K562 (cell line): Measurements from ENCODE around the gene ATRN. TPM values are rescaled to one million over a fixed set of nuclear protein-coding genes. Genes with fewer than 3 reads are reported as not detected.

Experiments used
- ATAC-seq: fragments of 200-7000 bp; cut with Tn5 transposase; 3 replicates; pipeline ENCODE4 v1.9.1; 2020; ENCODE audit warnings: moderate library complexity
- BruUV-seq: library from RNA; stranded (reverse); fragments of 400-500 nt; replicated peaks from 2 replicates; lab custom pipeline; 2021; lab: Mats Ljungman, UMichigan
- CTCF ChIA-PET: fragments of 300-600 bp; formaldehyde crosslinking; extraction: SDS; loops from one replicate; lab custom pipeline; 2021; ENCODE audit warnings: low intra/inter-chr PET ratio; lab: Yijun Ruan, JAX
- POLR2A ChIA-PET: fragments of 300-600, 350-650 bp; sonication (Branson Sonifier 250); formaldehyde crosslinking; extraction: SDS; loops from one replicate; lab custom pipeline; 2021; ENCODE audit warnings: antibody characterized with exemption, inconsistent platforms; lab: Yijun Ruan, JAX
- DNase-seq, 4 experiments: peaks; one replicate each; pipeline versions ENCODE4 v3.0.0 to v3.0.0-alpha.2; 2011 to 2018; ENCODE audit warnings: low spot score in 3 of 4, mixed read lengths in 3 of 4; ENCODE audit errors: extremely low read depth in 1 of 4
- FAIRE-seq: peaks from 2 replicates; lab custom pipeline; 2011; peaks lifted over from hg19 to GRCh38; lab: Jason Lieb, UNC
- H2AFZ ChIP-seq: 2 replicates; pipeline ENCODE4 v1.6.0; 2011; ENCODE audit warnings: low read depth, low read length, control low read depth, inconsistent platforms
- H3K27ac ChIP-seq: fragments of 200-600 bp; 3 replicates; pipeline ENCODE4 v1.8.0; 2011; ENCODE audit warnings: low read depth, mild to moderate bottlenecking, control low read depth, inconsistent platforms, low read length, moderate library complexity, mixed read lengths; ENCODE audit errors: extremely low read depth
- H3K27me3 ChIP-seq, 2 experiments: fragments of 300-600 bp in 1 of 2; 2 replicates in 1 of 2; 3 replicates in 1 of 2; pipeline versions ENCODE4 v1.6.0 to v1.8.0; 2011; ENCODE audit warnings: inconsistent platforms in 2 of 2, low read length in 2 of 2, mild to moderate bottlenecking in 1 of 2, mixed read lengths in 1 of 2, moderate library complexity in 1 of 2; ENCODE audit not compliant: control insufficient read depth in 2 of 2, insufficient read depth in 2 of 2
- H3K36me3 ChIP-seq: fragments of 300-600 bp; 3 replicates; pipeline ENCODE4 v1.8.0; 2011; ENCODE audit warnings: mild to moderate bottlenecking, low read length, inconsistent platforms; ENCODE audit not compliant: control insufficient read depth, insufficient read depth
- H3K4me1 ChIP-seq, 2 experiments: fragments of 200-600 bp in 1 of 2; replicated peaks in 1 of 2; 2 replicates in 1 of 2; 3 replicates in 1 of 2; pipeline versions ENCODE4 v1.5.1 to v1.8.0; 2011; ENCODE audit warnings: inconsistent platforms in 2 of 2, low read length in 2 of 2, mild to moderate bottlenecking in 1 of 2, mixed read lengths in 1 of 2, moderate library complexity in 1 of 2; ENCODE audit not compliant: control insufficient read depth in 2 of 2, insufficient read depth in 2 of 2
- H3K4me2 ChIP-seq: 2 replicates; pipeline ENCODE4 v1.6.1; 2011; ENCODE audit warnings: low read length, control low read depth, inconsistent platforms, mixed read lengths; ENCODE audit not compliant: insufficient read depth
- H3K4me3 ChIP-seq: fragments of 200-600 bp; sonication (generic), shearing (Covaris generic); 2 replicates; pipeline ENCODE4 v1.5.1; 2016; ENCODE audit warnings: control low read depth, inconsistent platforms
- H3K79me2 ChIP-seq: fragments of 200-600 bp; 3 replicates; pipeline ENCODE4 v1.8.0; 2011; ENCODE audit warnings: low read length, inconsistent platforms; ENCODE audit not compliant: control insufficient read depth, insufficient read depth
- H3K9ac ChIP-seq, 2 experiments: 2 replicates each; pipeline versions ENCODE4 v1.6.0 to v1.6.1; 2011; ENCODE audit warnings: low read depth in 2 of 2, low read length in 2 of 2, control low read depth in 1 of 2, inconsistent platforms in 1 of 2, mild to moderate bottlenecking in 1 of 2, mixed read lengths in 1 of 2; ENCODE audit not compliant: insufficient read depth in 1 of 2
- H3K9me1 ChIP-seq: one replicate; pipeline ENCODE4 v1.6.0; 2011; ENCODE audit warnings: inconsistent platforms, mild to moderate bottlenecking, low read length, moderate library complexity; ENCODE audit not compliant: control insufficient read depth, insufficient read depth
- H3K9me3 ChIP-seq: replicated peaks from 2 replicates; pipeline ENCODE4 v1.5.1; 2011; ENCODE audit warnings: low read depth, low read length, inconsistent platforms; ENCODE audit not compliant: control insufficient read depth, insufficient read depth
- H4K20me1 ChIP-seq: replicated peaks from 2 replicates; pipeline ENCODE4 v1.6.1; 2011; ENCODE audit warnings: low read length, inconsistent platforms, mixed read lengths; ENCODE audit not compliant: control insufficient read depth, insufficient read depth
- ZNF407 ChIP-seq: fragments of 450-650 bp; IDR thresholded peaks from 2 replicates; pipeline ENCODE4 v1.6.1; 2016; ENCODE audit warnings: low read depth
- WGBS: fragments of 100-300 bp; shearing (Covaris generic); methylation state at CpG from one replicate; pipeline ENCODE4 v1.1.6; 2016; ENCODE audit warnings: low coverage, mixed read lengths; ENCODE audit not compliant: insufficient coverage; ENCODE audit errors: missing lambda C conversion rate; 5-methylcytosine and 5-hydroxymethylcytosine counted together
- in situ Hi-C: fragments of 300-500 bp; cut with MboI; formaldehyde crosslinking; loops from 4 replicates; pipeline ENCODE4 v1.15.0; 2018; ENCODE audit warnings: inconsistent platforms, mixed read lengths
- intact Hi-C: fragments of 100-400 bp; cut with micrococcal nuclease; formaldehyde crosslinking; loops from 2 replicates; pipeline ENCODE4 v1.14.2; 2022
- polyA plus RNA-seq, 8 experiments: library from polyadenylated mRNA; depleted of rRNA in 4 of 8; stranded (reverse) in 5 of 8; unstranded in 3 of 8; fragments of >200 nt; fragmentation: Nextera tagmentation in 2 of 8; fragmentation: Illumina TruSeq in 1 of 8; extraction: Ambion mirVana in 2 of 8; extraction: Trizol in 1 of 8; gene quantifications; 2 replicates each; pipeline versions ENCODE4 v1.2.1 to v1.2.3, GENCODE V29; 2011 to 2014; ENCODE audit warnings: inconsistent platforms in 1 of 8, missing spikeins in 1 of 8
- total RNA-seq, 7 experiments: library from RNA; depleted of rRNA in 6 of 7; stranded (reverse); fragments of >200 nt in 6 of 7; fragmentation: Illumina TruSeq in 2 of 7; extraction: Trizol in 2 of 7; gene quantifications; 2 replicates each; pipeline versions ENCODE4 v1.2.1 to v1.2.3, GENCODE V29; 2011 to 2021; ENCODE audit warnings: low replicate concordance in 1 of 7

Gene ATRN
- total and polyA plus RNA-seq, 9 of the 15 experiments (the other 6 are each of a cell fraction or from before 2014, with no cell fraction given), result 0.69 to 16.5 (median 7.6) TPM

DNA sequence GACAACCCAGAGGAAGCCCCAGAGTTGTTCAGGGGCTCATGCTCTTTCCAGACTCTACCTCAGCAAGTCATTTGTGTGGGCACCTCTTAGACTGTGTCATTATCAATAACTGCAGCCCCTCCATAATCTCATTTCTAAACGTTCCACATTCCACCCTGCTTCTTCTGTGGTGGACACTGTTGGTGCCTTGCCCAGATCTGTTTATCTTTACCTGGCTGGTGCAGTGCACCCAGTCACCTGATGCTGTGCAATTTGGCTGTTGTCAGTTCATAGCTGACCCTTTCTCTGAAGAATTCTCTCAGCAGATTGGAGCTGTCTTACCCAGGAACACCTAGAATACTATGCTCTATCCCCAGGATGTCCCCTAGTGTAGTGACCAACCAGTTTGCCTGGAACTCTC lies 80.0 kb downstream of the ATRN start:
- 0% methylated on average over 1 of the region's 1 CpG for WGBS

More for the DNA sequence above, 80.0 kb downstream of the ATRN start:
- Histone ChIP-seq H3K9me1 (no peaks in the 10 kb centered on the region), H4K20me1 (no peaks in the 10 kb centered on the region), H3K9me3 (no peaks in the 10 kb centered on the region), H3K36me3 (peaks cover 3% of the 10 kb centered on the region; the same call in 1 of the 3 replicates), H3K4me2 (no peak overlapping the region), H3K27ac (no peak overlapping the region), H3K9ac (no peak overlapping the region), H3K79me2 (no peaks in the 10 kb centered on the region), H3K27me3 (no peaks in the 10 kb centered on the region), H3K4me3 (no peak overlapping the region), H3K4me1 (no peaks in the 10 kb centered on the region), H2AFZ (no peak overlapping the region)
- no peak for TF ChIP-seq ZNF407
- ChIA-PET POLR2A (no interaction called here), CTCF (no interaction called here)
- in situ Hi-C loops (no loop called here), intact Hi-C loops (no loop called here)
- ATAC-seq, result no peak
- FAIRE-seq, result no peak
- BruUV-seq, result no TSS peak
- no peak for DNase-seq
